Osteoblast (primary cell): Measurements from ENCODE around the gene PLAA. TPM values are rescaled to one million over a fixed set of nuclear protein-coding genes. Genes with fewer than 3 reads are reported as not detected.

Source experiments
- DNase-seq: peaks from one replicate; pipeline ENCODE4 v3.0.0; 2011; ENCODE audit warnings: low spot score, mixed read lengths; ENCODE audit not compliant: insufficient read length; ENCODE audit errors: missing footprints
- H2AFZ ChIP-seq: 2 replicates; pipeline ENCODE4 v1.6.0; 2011; ENCODE audit warnings: mild to moderate bottlenecking, low read length
- H3K27ac ChIP-seq: 2 replicates; pipeline ENCODE4 v1.5.1; 2011; ENCODE audit warnings: mild to moderate bottlenecking, low read depth, low read length, moderate library complexity
- H3K27me3 ChIP-seq: 2 replicates; pipeline ENCODE4 v1.6.0; 2012; ENCODE audit warnings: mild to moderate bottlenecking, control low read depth, inconsistent platforms, low read length, moderate library complexity; ENCODE audit not compliant: insufficient read depth
- H3K36me3 ChIP-seq: 2 replicates; pipeline ENCODE4 v1.5.1; 2011; ENCODE audit warnings: mild to moderate bottlenecking, low read length, control low read depth, moderate library complexity; ENCODE audit not compliant: insufficient read depth
- H3K4me1 ChIP-seq: 2 replicates; pipeline ENCODE4 v1.5.1; 2011; ENCODE audit warnings: mild to moderate bottlenecking, low read length, control low read depth, moderate library complexity; ENCODE audit not compliant: insufficient read depth
- H3K4me2 ChIP-seq: 2 replicates; pipeline ENCODE4 v1.6.0; 2011; ENCODE audit warnings: mild to moderate bottlenecking, low read length; ENCODE audit not compliant: insufficient read depth
- H3K4me3 ChIP-seq: fragments of 200-600 bp; sonication (generic); 3 replicates; pipeline ENCODE4 v1.5.1; 2012; ENCODE audit warnings: mild to moderate bottlenecking, low read length, inconsistent platforms; ENCODE audit not compliant: insufficient read depth
- H3K79me2 ChIP-seq: 2 replicates; pipeline ENCODE4 v1.6.0; 2012; ENCODE audit warnings: mild to moderate bottlenecking, low read length, control low read depth, inconsistent platforms; ENCODE audit not compliant: insufficient read depth
- H3K9me3 ChIP-seq: 2 replicates; pipeline ENCODE4 v1.5.1; 2011; ENCODE audit warnings: low read depth, low read length, control low read depth
- H4K20me1 ChIP-seq: 2 replicates; pipeline ENCODE4 v1.6.0; 2012; ENCODE audit warnings: mild to moderate bottlenecking, low read length, control low read depth; ENCODE audit not compliant: insufficient read depth
- total RNA-seq: library from RNA; depleted of rRNA; stranded (reverse); fragments of >200 nt; gene quantifications from 2 replicates; pipeline ENCODE4 v1.2.3, GENCODE V29; 2012
- TF ChIP-seq, protein P1 (sequence below): IDR thresholded peaks from 2 replicates; pipeline ENCODE4 v1.5.1; 2011; ENCODE audit warnings: mild to moderate bottlenecking, low read depth, low read length, moderate library complexity; ENCODE audit errors: extremely low read depth

Gene PLAA
- total RNA-seq, 1 donor: 42.3 TPM

GRCh38 chr9:26935847-26936246 is 11.2 kb downstream of the PLAA start:
- H3K27ac ChIP-seq: no peak overlapping the region
- peaks cover 17% of the 10 kb centered on the region for H4K20me1 ChIP-seq
- H3K27me3 ChIP-seq: no peaks in the 10 kb centered on the region
- no peak overlapping the region for H3K4me2 ChIP-seq
- TF ChIP-seq, protein P1, sequence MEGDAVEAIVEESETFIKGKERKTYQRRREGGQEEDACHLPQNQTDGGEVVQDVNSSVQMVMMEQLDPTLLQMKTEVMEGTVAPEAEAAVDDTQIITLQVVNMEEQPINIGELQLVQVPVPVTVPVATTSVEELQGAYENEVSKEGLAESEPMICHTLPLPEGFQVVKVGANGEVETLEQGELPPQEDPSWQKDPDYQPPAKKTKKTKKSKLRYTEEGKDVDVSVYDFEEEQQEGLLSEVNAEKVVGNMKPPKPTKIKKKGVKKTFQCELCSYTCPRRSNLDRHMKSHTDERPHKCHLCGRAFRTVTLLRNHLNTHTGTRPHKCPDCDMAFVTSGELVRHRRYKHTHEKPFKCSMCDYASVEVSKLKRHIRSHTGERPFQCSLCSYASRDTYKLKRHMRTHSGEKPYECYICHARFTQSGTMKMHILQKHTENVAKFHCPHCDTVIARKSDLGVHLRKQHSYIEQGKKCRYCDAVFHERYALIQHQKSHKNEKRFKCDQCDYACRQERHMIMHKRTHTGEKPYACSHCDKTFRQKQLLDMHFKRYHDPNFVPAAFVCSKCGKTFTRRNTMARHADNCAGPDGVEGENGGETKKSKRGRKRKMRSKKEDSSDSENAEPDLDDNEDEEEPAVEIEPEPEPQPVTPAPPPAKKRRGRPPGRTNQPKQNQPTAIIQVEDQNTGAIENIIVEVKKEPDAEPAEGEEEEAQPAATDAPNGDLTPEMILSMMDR: no peak
- peaks cover 3% of the 10 kb centered on the region for H3K4me1 ChIP-seq
- no peaks in the 10 kb centered on the region for H3K36me3 ChIP-seq
- peaks cover 87% of the 10 kb centered on the region for H3K79me2 ChIP-seq
- H3K9me3 ChIP-seq: peaks cover 6% of the 10 kb centered on the region
- no peak overlapping the region for H2AFZ ChIP-seq
- H3K4me3 ChIP-seq: no peak overlapping the region
- no peak for DNase-seq

DNA sequence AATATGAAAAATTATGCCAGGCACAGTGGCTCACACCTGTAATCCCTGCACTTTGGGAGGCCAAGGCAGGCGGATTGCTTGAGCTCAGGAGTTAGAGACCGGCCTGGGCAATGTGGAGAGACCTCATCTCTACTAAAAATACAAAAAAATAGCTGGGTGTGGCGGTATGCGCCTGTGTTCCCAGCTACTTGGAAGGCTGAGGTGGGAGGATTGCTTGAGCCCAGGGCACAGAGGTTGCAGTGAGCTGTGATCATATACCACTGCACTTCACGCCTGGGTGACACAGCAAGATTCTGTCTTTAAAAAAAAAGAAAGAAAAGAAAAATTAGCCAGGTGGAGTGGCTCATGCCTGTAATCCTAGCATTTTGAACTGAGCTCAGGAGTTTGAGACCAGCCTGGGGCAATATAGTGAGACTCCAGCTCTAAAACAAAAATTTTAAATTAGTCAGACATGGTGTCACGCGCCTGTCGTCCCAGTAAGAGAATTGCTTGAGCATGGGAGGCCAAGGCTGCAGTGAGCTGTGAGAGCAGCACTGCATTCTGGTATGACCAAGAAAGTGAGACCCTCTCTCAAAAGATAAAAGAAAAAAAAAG is 18.0 kb downstream of the PLAA start:
- TF ChIP-seq, protein P1: no peak
- Histone ChIP-seq H3K79me2 (peaks cover 40% of the 10 kb centered on the region), H3K4me3 (no peak overlapping the region), H3K36me3 (peaks cover 41% of the 10 kb centered on the region), H3K4me1 (no peaks in the 10 kb centered on the region), H3K9me3 (no peaks in the 10 kb centered on the region), H3K27ac (no peak overlapping the region), H4K20me1 (peaks cover 3% of the 10 kb centered on the region), H3K4me2 (no peak overlapping the region), H3K27me3 (no peaks in the 10 kb centered on the region), H2AFZ (no peak overlapping the region)
- no peak for DNase-seq

- no peaks in the 10 kb centered on the region for H3K9me3 ChIP-seq
- H3K4me3 ChIP-seq: no peak overlapping the region
- TF ChIP-seq, protein P1: no peak
- H3K27ac ChIP-seq: no peak overlapping the region
- H3K27me3 ChIP-seq: no peaks in the 10 kb centered on the region
- H3K36me3 ChIP-seq: peaks cover 69% of the 10 kb centered on the region
- H4K20me1 ChIP-seq: peaks cover under 1% of the 10 kb centered on the region
- H3K4me1 ChIP-seq: no peaks in the 10 kb centered on the region
- no peak overlapping the region for H2AFZ ChIP-seq
- peaks cover 17% of the 10 kb centered on the region for H3K79me2 ChIP-seq
- no peak overlapping the region for H3K4me2 ChIP-seq
- no peak for DNase-seq
Measured at GRCh38 chr9:26925609-26926008, 21.4 kb downstream of the PLAA start.

GRCh38 chr9:26919698-26920097 is 27.3 kb downstream of the PLAA start:
- no peak overlapping the region for H2AFZ ChIP-seq
- H3K9me3 ChIP-seq: no peaks in the 10 kb centered on the region
- TF ChIP-seq, protein P1: no peak
- H3K79me2 ChIP-seq: no peaks in the 10 kb centered on the region
- no peak overlapping the region for H3K27ac ChIP-seq
- no peak overlapping the region for H3K4me3 ChIP-seq
- H3K4me1 ChIP-seq: no peaks in the 10 kb centered on the region
- H3K4me2 ChIP-seq: no peak overlapping the region
- DNase-seq: no peak
- H3K36me3 ChIP-seq: peaks cover 74% of the 10 kb centered on the region
- H4K20me1 ChIP-seq: no peaks in the 10 kb centered on the region
- no peaks in the 10 kb centered on the region for H3K27me3 ChIP-seq
